T-helper 22 cell (primary cell): ENCODE results near the gene SYPL1.

ENCODE experiments used
- DNase-seq: peaks from one replicate; pipeline ENCODE4 v3.0.0-alpha.2; 2020; ENCODE audit warnings: low read depth

The SYPL1 gene

DNA sequence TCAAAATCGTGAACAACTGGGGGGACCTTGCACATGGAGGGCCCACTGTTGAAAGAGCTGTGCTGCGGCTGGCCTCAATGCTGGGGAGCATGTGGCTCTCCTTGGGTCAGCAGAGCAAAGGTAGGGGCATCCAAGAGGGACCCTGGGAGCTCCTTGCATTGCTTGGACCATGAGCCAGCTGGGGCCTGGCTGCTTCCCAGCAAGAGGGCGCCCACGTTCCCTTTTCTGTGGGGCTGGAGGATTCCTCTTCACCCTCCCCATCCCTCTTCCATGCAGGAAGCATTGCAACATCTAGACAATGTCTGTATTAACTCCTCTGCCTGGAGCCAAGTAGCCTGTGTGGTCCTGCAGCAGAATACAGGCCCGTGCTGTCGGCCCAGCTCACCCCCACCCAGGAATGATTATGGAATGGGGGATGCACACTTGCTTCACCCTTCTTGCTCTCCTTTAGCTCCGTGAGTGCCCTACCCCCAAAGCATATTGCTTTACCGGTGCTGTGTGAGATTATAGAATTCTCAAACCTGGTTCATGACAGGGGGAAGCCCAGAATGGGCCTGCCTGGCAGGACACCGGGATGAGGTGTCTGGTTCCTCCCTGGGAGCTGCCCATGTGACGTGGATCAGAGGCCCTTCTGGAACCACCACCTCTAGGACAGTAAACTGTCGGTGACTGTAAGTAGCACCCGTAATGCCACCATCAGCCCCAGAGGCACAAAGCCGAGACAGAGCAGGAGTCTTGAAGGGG is 61.9 kb downstream of the SYPL1 start:
- no peak for DNase-seq

DNA sequence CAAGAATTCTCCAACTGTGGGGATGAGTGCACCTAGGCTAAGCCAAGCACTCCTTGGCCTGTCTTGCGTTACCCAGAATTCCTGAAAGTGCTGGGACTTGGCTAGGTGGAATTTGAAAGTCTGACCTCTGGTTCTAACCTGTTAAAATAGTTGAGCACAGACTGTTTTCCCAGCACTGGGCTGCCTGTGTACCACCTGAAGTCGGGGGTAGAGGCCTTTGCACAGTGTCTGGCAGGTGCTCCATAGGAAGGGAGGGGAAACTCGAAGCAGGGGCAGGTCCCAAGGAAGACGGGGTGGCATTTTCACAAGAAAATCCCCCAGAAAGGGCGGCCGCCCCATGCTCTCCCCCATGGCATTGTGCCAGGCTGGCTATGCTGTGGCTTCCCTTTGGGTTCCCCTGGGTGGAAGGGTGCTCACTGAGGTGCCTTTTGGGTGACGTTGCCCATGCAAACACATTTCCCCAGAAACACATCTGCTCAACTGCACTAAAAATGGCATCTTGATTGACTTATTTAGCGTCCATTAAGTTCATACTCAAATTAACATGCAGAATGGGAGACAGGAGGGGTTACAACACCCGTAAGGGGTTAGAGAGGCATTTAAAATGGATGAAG is 62.9 kb downstream of the SYPL1 start:
- no peak for DNase-seq

DNA sequence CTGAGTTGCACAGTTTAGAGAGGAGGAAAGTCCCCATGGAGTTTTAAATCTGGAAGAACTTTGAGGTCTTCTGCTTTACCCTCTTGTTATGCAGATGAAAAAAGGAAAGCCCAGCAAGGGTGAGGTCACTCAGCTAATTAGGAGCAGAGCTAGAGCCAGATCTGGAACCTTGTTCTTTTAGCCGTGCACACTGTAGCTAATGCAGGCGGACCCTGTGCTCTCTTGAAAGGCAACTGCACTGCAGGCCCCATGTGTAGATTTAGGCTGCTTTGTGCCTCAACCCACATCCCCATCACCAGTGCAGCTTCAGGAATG is 63.4 kb downstream of the SYPL1 start:
- DNase-seq = no peak

DNA sequence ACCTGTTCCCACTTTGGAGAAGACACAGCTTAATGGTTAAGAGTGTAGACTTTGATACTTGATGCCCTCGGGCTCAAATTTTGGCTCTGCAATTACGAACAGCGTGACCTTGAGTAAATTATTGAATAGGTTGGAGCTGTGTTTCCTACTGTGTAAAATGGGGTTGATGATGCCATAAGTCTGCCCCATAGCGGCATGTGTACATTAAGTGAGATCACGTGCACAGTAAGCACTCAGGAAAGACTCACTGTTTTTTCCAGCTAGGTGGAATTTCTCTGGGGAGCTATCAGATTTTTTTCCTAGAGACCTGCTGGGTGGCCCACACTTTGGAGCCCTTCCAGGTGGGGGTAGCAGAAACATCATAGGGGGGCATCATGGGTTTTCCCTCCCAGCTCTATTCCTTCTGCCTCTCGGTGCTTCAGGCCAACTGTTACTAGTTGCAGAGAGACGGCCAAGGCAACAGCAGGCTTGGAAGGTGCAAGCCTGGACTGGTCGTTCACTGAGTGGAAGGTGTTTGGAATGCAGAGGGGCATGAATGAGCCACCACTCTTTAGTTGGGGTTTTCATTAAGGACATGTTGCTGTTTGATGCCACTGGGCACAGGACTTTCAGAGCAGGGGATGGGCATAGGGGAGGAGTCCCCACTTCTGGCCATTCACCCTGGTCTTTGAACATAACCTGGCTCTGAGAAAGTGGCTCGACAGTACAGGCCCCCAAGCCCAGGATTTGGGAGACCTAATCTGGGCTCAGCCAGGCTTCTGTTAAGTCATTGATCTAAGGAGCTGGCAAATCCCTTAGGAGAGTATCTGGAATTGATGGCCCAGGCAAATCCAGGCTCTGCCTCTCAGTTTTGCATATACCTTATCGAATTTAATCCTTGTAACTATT is 64.0 kb downstream of the SYPL1 start:
- no peak for DNase-seq

DNA sequence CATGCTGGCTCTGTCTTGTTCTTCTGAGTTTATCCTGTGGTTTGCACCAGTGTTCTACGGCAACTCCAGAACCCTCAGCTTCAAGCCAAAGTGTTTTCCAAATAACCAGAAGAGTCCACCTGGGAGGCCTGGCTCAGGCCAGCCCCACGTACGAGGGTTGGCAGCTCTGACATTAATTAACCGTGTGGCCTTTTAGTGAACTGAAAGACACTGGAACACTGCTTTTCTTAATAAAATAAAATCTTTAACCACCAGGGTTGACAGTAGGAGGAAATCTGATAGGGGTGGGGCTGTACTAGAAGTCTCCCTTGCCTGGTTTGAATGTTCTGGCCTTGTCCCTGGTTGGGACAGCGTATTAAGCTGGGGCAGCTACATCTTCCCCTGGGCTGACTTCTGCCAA is 64.9 kb downstream of the SYPL1 start:
- DNase-seq = no peak

DNA sequence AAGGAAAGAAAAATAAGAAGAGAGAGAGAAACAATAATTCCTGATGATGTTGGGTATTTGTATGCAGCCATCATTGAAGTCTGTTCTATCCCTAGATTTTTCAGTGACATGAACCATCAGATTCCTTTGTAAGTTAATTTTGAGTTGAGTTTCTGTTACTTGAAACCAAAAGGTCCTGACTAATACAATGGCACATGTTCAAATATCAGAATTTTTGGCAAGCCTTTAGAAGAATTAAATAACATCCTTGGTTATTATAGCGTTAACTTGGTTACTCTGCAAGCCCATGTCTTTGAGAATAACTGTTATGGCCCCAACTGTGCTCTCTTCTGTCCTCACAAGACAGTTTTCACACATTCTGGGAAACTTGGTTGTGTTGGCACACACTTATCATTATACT is 66.5 kb downstream of the SYPL1 start:
- no peak for DNase-seq

DNA sequence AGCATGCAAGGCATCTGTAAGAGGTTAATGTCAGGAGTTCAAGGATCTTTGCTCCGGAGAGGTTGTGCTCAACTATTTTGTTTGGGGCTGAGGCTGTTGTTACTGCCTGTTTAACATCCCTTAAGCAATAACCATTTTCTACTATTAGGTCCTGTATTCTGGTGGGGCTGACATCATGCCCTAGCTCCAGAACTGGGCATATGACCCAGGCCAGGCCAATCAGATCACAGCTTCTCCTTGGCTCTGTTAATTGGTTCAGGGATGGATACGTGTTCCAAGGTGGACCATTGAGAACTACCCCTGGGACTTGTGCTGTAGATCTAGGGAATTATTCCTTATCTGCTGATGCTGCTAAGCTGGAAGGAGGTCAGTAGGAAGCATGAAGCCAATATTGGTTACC is 67.0 kb downstream of the SYPL1 start:
- DNase-seq = no peak

DNA sequence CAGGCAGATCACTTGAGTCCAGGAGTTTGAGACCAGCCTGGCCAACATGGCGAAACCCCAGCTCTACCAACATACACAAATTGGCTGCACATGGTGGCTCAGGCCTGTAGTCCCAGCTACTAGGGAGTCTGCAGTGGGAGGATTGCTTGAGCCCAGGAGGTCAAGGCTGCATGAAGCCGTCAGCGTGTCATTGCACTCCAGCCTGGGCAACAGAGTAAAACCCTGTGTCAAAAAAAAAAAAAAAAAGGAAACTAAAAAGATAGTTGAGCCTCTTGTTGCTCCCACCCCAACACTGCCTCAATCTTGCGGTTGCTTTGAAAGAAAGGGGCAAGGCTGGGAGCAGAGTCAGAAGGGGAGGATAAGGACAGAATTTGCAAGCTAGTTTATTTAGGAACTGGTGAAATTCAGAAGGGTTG is 69.9 kb downstream of the SYPL1 start:
- DNase-seq = no peak

DNA sequence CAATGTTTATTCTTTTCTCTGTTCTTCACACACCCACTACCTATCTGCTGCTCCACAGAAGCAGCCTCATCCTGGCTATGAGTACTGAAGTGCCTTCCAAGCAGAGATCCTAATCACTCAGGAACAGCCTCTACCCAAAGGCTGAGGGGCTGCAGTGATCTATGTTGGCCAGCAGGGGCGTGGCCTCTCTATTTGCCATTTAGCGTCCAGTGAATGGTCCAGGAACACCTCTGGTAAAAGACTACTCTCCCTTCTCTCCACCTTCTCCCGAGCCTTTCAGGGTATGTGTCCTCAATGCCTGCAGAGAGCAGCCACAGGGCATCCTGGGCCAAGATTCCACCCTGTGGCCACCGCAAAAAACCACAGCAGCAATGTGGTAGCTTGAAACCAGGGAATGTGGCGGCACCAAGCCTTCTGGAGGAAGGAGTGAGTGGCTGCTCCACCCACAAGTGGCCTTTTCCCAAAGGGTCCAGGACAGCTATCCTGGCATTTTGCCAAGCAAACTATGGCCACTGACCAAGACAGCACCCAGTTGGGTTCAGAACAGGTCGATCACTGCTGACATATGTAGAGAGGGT is 70.9 kb downstream of the SYPL1 start:
- DNase-seq = no peak
